OCI-LY1 (cell line): ENCODE data around the gene TMEM59.

ENCODE experiments used
- CTCF ChIP-seq: fragments of 200-600 bp; sonication (generic), shearing (Covaris generic); IDR thresholded peaks from 2 replicates; pipeline ENCODE4 v1.5.1; 2017; ENCODE audit warnings: mild to moderate bottlenecking, antibody characterized with exemption, low read length, moderate library complexity, mixed read lengths
- EZH2 ChIP-seq: fragments of 200-600 bp; sonication (generic), shearing (Covaris generic); IDR thresholded peaks from 2 replicates; pipeline ENCODE4 v1.8.0; 2017; ENCODE audit warnings: borderline replicate concordance, mixed run types, mild to moderate bottlenecking, antibody characterized with exemption, low read length, moderate library complexity, mixed read lengths

- no peak for TF ChIP-seq CTCF
- no peak for TF ChIP-seq EZH2
Measured at GRCh38 chr1:54009406-54009805, 43.6 kb downstream of the TMEM59 start.
